Subcutaneous adipose tissue (tissue), 4 donors: ENCODE data around the gene DOCK6. TPM values are rescaled to one million over a fixed set of nuclear protein-coding genes. Genes with fewer than 3 reads are reported as not detected.

Experiments
- total RNA-seq, 4 donors: library from RNA; depleted of rRNA; stranded (reverse); fragments of >200 nt; gene quantifications; one replicate each; pipeline ENCODE4 v1.1.0, GENCODE V29; 2016
- TF ChIP-seq, protein P1 (sequence below): fragments of 450-650 bp; IDR thresholded peaks from one replicate; pipeline ENCODE4 v1.5.1; 2016; ENCODE audit warnings: low read depth, mild to moderate bottlenecking, control low read depth, antibody characterized with exemption, moderate library complexity

DOCK6 gene
- total RNA-seq, 4 donors from 2014 or later = 28.4 to 149 (median 40.6) TPM

- TF ChIP-seq, protein P1, sequence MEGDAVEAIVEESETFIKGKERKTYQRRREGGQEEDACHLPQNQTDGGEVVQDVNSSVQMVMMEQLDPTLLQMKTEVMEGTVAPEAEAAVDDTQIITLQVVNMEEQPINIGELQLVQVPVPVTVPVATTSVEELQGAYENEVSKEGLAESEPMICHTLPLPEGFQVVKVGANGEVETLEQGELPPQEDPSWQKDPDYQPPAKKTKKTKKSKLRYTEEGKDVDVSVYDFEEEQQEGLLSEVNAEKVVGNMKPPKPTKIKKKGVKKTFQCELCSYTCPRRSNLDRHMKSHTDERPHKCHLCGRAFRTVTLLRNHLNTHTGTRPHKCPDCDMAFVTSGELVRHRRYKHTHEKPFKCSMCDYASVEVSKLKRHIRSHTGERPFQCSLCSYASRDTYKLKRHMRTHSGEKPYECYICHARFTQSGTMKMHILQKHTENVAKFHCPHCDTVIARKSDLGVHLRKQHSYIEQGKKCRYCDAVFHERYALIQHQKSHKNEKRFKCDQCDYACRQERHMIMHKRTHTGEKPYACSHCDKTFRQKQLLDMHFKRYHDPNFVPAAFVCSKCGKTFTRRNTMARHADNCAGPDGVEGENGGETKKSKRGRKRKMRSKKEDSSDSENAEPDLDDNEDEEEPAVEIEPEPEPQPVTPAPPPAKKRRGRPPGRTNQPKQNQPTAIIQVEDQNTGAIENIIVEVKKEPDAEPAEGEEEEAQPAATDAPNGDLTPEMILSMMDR = no peak
Measured at GRCh38 chr19:11198769-11199424, 63.4 kb downstream of the DOCK6 start.

DNA sequence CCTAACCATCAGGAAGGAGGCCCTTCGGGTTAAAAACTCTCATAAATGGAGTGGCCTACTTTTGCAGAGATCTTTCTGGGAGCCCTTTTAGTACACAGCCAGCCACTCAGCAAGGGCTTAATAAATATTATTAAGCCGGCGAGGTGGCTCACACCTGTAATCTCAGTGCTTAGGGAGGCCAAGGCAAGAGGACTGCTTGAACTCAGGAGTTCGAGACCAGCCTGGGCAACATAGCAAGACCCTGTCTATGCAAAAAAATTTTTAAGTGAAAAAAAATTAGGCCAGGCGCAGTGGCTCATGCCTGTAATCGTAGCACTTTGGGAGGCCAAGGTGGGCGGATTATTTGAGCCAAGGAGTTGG lies 64.2 kb downstream of the DOCK6 start:
- TF ChIP-seq, protein P1 = no peak

DNA sequence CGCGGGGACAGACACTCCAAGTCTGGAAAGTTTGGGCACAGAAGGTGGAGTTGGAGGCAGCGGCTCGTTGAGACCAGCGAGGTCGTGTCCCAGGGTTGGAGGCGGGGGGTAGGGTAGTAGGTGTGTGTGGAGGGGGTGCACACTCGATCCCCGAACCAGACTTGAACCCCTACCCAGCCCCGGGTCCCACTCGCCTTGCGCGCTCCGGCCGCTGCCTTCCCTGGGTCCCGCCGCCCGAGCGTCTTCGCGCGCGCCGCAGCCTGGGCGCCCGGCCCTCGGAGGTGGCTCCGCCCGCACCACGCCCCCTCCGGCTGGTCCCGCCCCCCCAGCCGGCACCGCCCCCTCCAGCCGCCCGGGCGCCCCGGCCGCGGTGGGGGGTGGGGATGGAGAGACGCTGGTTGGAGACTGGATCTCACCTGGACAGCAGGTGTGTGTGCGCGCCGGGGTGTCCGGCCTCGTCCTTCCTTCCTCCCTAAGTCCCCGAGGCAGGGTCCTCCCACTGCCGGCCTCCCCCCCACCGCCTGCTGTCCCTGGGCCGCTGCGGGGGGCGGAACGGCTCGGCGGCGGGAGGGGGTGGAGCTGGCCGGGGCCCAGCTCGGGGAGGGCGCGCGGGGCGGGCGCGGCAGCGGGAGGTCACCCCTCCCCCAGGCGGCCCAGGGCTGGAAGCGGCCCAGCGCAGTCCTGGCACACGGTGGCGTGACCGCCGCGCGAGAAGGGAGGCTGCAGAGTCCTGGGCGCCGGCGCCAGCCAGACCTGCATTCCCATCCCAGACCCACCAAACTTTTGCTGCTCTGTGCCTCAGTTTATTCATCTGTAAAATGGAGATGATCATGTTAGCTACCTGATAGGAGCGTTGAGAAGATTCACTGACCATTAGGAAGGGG lies 64.8 kb downstream of the DOCK6 start, which contains the start of gene KANK2:
TSS of gene KANK2 (minus strand) at position 255 of the 884 bp plus-strand sequence. CDS start 3,034 bp downstream, outside the sequence.
- TF ChIP-seq, protein P1 = no peak

- TF ChIP-seq, protein P1 = no peak
Measured at GRCh38 chr19:11196406-11197287, 65.7 kb downstream of the DOCK6 start.

GRCh38 chr19:11195681-11196080 lies 66.6 kb downstream of the DOCK6 start:
- TF ChIP-seq, protein P1 = no peak

- TF ChIP-seq, protein P1 = no peak
Measured at GRCh38 chr19:11194656-11195558, 67.4 kb downstream of the DOCK6 start.
